Fibroblast of lung (primary cell): ENCODE measurements around the gene NHS. TPM values are rescaled to one million over a fixed set of nuclear protein-coding genes. Genes with fewer than 3 reads are reported as not detected.

Experiments used
- DNase-seq, 2 donors: peaks; one replicate each; pipeline versions ENCODE4 v3.0.0 to v3.0.0-alpha.2; 2010; ENCODE audit warnings: low read depth in 2 of 2
- H2AFZ ChIP-seq: 2 replicates; pipeline ENCODE4 v1.5.1; 2012; ENCODE audit warnings: low read length, control low read depth, inconsistent platforms
- H3K27ac ChIP-seq: 2 replicates; pipeline ENCODE4 v1.5.1; 2011; ENCODE audit warnings: low read length, control low read depth; ENCODE audit not compliant: insufficient read depth
- H3K27me3 ChIP-seq: 2 replicates; pipeline ENCODE4 v1.5.1; 2011; ENCODE audit warnings: mild to moderate bottlenecking, low read length; ENCODE audit not compliant: control insufficient read depth, insufficient read depth
- H3K36me3 ChIP-seq: 2 replicates; pipeline ENCODE4 v1.5.1; 2011; ENCODE audit warnings: low read length; ENCODE audit not compliant: control insufficient read depth, insufficient read depth
- H3K4me1 ChIP-seq: 2 replicates; pipeline ENCODE4 v1.5.1; 2011; ENCODE audit warnings: low read length; ENCODE audit not compliant: control insufficient read depth, insufficient read depth; ENCODE audit errors: extremely low read depth
- H3K4me2 ChIP-seq: 2 replicates; pipeline ENCODE4 v1.5.1; 2011; ENCODE audit warnings: low read length, control low read depth; ENCODE audit not compliant: insufficient read depth; ENCODE audit errors: extremely low read depth
- H3K4me3 ChIP-seq, 4 experiments: fragments of 200-600 bp in 1 of 4; sonication (generic) in 1 of 4; replicated peaks in 1 of 4; 2 replicates each; pipeline ENCODE4 v1.5.1; 2011 to 2016; ENCODE audit warnings: low read length in 4 of 4, low read depth in 3 of 4, mild to moderate bottlenecking in 3 of 4, control low read depth in 2 of 4, inconsistent platforms in 1 of 4, mixed read lengths in 1 of 4; ENCODE audit not compliant: insufficient read depth in 1 of 4; ENCODE audit errors: control extremely low read depth in 1 of 4
- H3K79me2 ChIP-seq: 2 replicates; pipeline ENCODE4 v1.5.1; 2012; ENCODE audit warnings: mild to moderate bottlenecking, low read length, inconsistent platforms; ENCODE audit not compliant: control insufficient read depth, insufficient read depth
- H3K9ac ChIP-seq: 2 replicates; pipeline ENCODE4 v1.5.1; 2011; ENCODE audit warnings: mild to moderate bottlenecking, low read length, control low read depth; ENCODE audit not compliant: insufficient read depth
- H3K9me3 ChIP-seq: 2 replicates; pipeline ENCODE4 v1.5.1; 2012; ENCODE audit warnings: low read depth, low read length; ENCODE audit not compliant: control insufficient read depth, insufficient read depth
- H4K20me1 ChIP-seq: 2 replicates; pipeline ENCODE4 v1.5.1; 2011; ENCODE audit warnings: low read length; ENCODE audit not compliant: control insufficient read depth, insufficient read depth; ENCODE audit errors: extremely low read depth
- CTCF ChIP-seq, 2 donors: IDR thresholded peaks in 1 of 2; conservative IDR thresholded peaks in 1 of 2; 1 replicate in 1 of 2; 2 replicates in 1 of 2; pipeline ENCODE4 v1.5.1; 2011 to 2012; ENCODE audit warnings: low read length in 2 of 2, control low read depth in 1 of 2, inconsistent platforms in 1 of 2, low read depth in 1 of 2, mild to moderate bottlenecking in 1 of 2
- EZH2 ChIP-seq: IDR thresholded peaks from 2 replicates; pipeline ENCODE4 v1.5.1; 2012; ENCODE audit warnings: low read length, control low read depth, mild to moderate bottlenecking; ENCODE audit errors: missing control alignments
- polyA plus RNA-seq, 2 donors: library from polyadenylated mRNA; depleted of rRNA in 1 of 2; stranded (reverse) in 1 of 2; unstranded in 1 of 2; fragments of >200 nt; gene quantifications; 2 replicates each; pipeline ENCODE4 v1.2.1, GENCODE V29; 2011 to 2012; ENCODE audit warnings: missing spikeins in 1 of 2
- total RNA-seq: library from RNA; depleted of rRNA; stranded (reverse); fragments of >200 nt; gene quantifications from 2 replicates; pipeline ENCODE4 v1.2.1, GENCODE V29; 2014

NHS gene
- total and polyA plus RNA-seq, 2 donors (not counting 1 experiment from before 2014, with no cell fraction given) = 1.4 to 3.8 TPM

GRCh38 chrX:17740137-17741122 is 365.4 kb downstream of the NHS start:
- no peak for DNase-seq
- Histone ChIP-seq H3K79me2 (peaks cover 29% of the 10 kb centered on the region), H3K4me3 (no peak overlapping the region)

GRCh38 chrX:17741123-17741511 is 366.1 kb downstream of the NHS start:
- Histone ChIP-seq H4K20me1 (no peaks in the 10 kb centered on the region), H3K4me3 (no peak overlapping the region), H3K79me2 (peaks cover 29% of the 10 kb centered on the region), H3K27me3 (no peaks in the 10 kb centered on the region), H2AFZ (no peak overlapping the region), H3K27ac (no peak overlapping the region), H3K36me3 (no peaks in the 10 kb centered on the region), H3K9ac (no peak overlapping the region), H3K4me1 (no peaks in the 10 kb centered on the region), H3K9me3 (no peaks in the 10 kb centered on the region), H3K4me2 (no peak overlapping the region)
- no peak for TF ChIP-seq CTCF (conservative IDR thresholded peaks at IDR 0.05 in 1 of 2, IDR thresholded peaks at IDR 0.05 in 1 of 2; ENCODE audit: low read depth in 1 of 2, low read length in 2 of 2)
- no peak for TF ChIP-seq EZH2
- DNase-seq = no peak

More at GRCh38 chrX:17740137-17741122, 365.4 kb downstream of the NHS start:
- Histone ChIP-seq H4K20me1 (no peaks in the 10 kb centered on the region), H2AFZ (no peak overlapping the region), H3K4me2 (no peak overlapping the region), H3K4me1 (no peaks in the 10 kb centered on the region), H3K27ac (no peak overlapping the region), H3K36me3 (no peaks in the 10 kb centered on the region), H3K9ac (no peak overlapping the region), H3K27me3 (no peaks in the 10 kb centered on the region), H3K9me3 (no peaks in the 10 kb centered on the region)
- no peak for TF ChIP-seq EZH2
- TF ChIP-seq CTCF (conservative IDR thresholded peaks at IDR 0.05 in 1 of 2, IDR thresholded peaks at IDR 0.05 in 1 of 2; ENCODE audit: low read depth in 1 of 2, low read length in 2 of 2) = no peak

GRCh38 chrX:17743913-17744312 is 368.9 kb downstream of the NHS start:
- H4K20me1 ChIP-seq = no peaks in the 10 kb centered on the region
- TF ChIP-seq CTCF (conservative IDR thresholded peaks at IDR 0.05 in 1 of 2, IDR thresholded peaks at IDR 0.05 in 1 of 2; ENCODE audit: low read depth in 1 of 2, low read length in 2 of 2) (no peak), EZH2 (no peak)
- H2AFZ ChIP-seq = no peak overlapping the region
- no peak overlapping the region for H3K27ac ChIP-seq
- peak in 1 of 2 donors; percentile 6 for DNase-seq
- H3K9me3 ChIP-seq = no peaks in the 10 kb centered on the region
- no peaks in the 10 kb centered on the region for H3K36me3 ChIP-seq
- H3K27me3 ChIP-seq = no peaks in the 10 kb centered on the region
- no peak overlapping the region for H3K4me3 ChIP-seq
- peaks cover 24% of the 10 kb centered on the region for H3K79me2 ChIP-seq
- no peaks in the 10 kb centered on the region for H3K4me1 ChIP-seq
- no peak overlapping the region for H3K4me2 ChIP-seq
- no peak overlapping the region for H3K9ac ChIP-seq
